K562 (cell line): ENCODE results near the gene ARF1. TPM values are rescaled to one million over a fixed set of nuclear protein-coding genes. Genes with fewer than 3 reads are reported as not detected.
A peak's percentile ranks its signal among the peaks of the same experiment; 100 is the strongest.

Experiments
- CXXC5 ChIP-seq: fragments of 250-450 bp; sonication (Bioruptor Pico); IDR thresholded peaks from 2 replicates; pipeline ENCODE4 v1.8.0; 2022; ENCODE audit warnings: inconsistent platforms, mild to moderate bottlenecking, moderate library complexity
- FOXP1 ChIP-seq: sonication (generic); formaldehyde crosslinking; IDR thresholded peaks from 2 replicates; pipeline ENCODE4 v1.8.0; 2022; ENCODE audit warnings: mild to moderate bottlenecking, missing genetic modification reagents
- MBD1 ChIP-seq: fragments of 250-450 bp; sonication (Bioruptor Pico); IDR thresholded peaks from 2 replicates; pipeline ENCODE4 v1.8.0; 2022; ENCODE audit warnings: inconsistent platforms
- NBN ChIP-seq: fragments of 450-650 bp; IDR thresholded peaks from 2 replicates; pipeline ENCODE4 v1.6.1; 2016; ENCODE audit warnings: low read depth, mild to moderate bottlenecking
- NUFIP1 ChIP-seq: fragments of 450-650 bp; IDR thresholded peaks from 2 replicates; pipeline ENCODE4 v1.6.1; 2018; ENCODE audit not compliant: partially characterized antibody
- SNRNP70 ChIP-seq: fragments of 200-400 bp; formaldehyde crosslinking; optimal IDR thresholded peaks from 2 replicates; pipeline ENCODE3; 2017; ENCODE audit warnings: low read depth, low read length
- UBTF ChIP-seq, 2 experiments: IDR thresholded peaks; 2 replicates each; pipeline ENCODE4 v1.6.1; 2012; ENCODE audit warnings: improper control_type of control experiment in 2 of 2, low read depth in 2 of 2, low read length in 2 of 2, borderline replicate concordance in 1 of 2
- polyA plus RNA-seq, 8 experiments: library from polyadenylated mRNA; depleted of rRNA in 4 of 8; stranded (reverse) in 5 of 8; unstranded in 3 of 8; fragments of >200 nt; fragmentation: Nextera tagmentation in 2 of 8; fragmentation: Illumina TruSeq in 1 of 8; extraction: Ambion mirVana in 2 of 8; extraction: Trizol in 1 of 8; gene quantifications; 2 replicates each; pipeline versions ENCODE4 v1.2.1 to v1.2.3, GENCODE V29; 2011 to 2014; ENCODE audit warnings: inconsistent platforms in 1 of 8, missing spikeins in 1 of 8
- total RNA-seq, 7 experiments: library from RNA; depleted of rRNA in 6 of 7; stranded (reverse); fragments of >200 nt in 6 of 7; fragmentation: Illumina TruSeq in 2 of 7; extraction: Trizol in 2 of 7; gene quantifications; 2 replicates each; pipeline versions ENCODE4 v1.2.1 to v1.2.3, GENCODE V29; 2011 to 2021; ENCODE audit warnings: low replicate concordance in 1 of 7
- TF ChIP-seq, protein P1 (sequence below), 2 experiments: IDR thresholded peaks in 1 of 2; conservative IDR thresholded peaks in 1 of 2; 2 replicates each; pipeline ENCODE4 v1.6.1; 2016; ENCODE audit warnings: low read depth in 2 of 2, mild to moderate bottlenecking in 1 of 2, missing compliant biosample characterization in 1 of 2, missing genetic modification characterization in 1 of 2, moderate library complexity in 1 of 2
- TF ChIP-seq, protein P2 (sequence below): fragments of 250-450 bp; sonication (Bioruptor Pico); IDR thresholded peaks from 2 replicates; pipeline ENCODE4 v1.4.0; 2020
- TF ChIP-seq, protein P3 (sequence below): fragments of 200-800 bp; sonication (Bioruptor generic); IDR thresholded peaks from 2 replicates; pipeline ENCODE4 v1.6.1; 2016; ENCODE audit warnings: missing genetic modification characterization, missing compliant biosample characterization

ARF1 gene
- total and polyA plus RNA-seq, 9 of the 15 experiments (the other 6 are each of a cell fraction or from before 2014, with no cell fraction given): 69.8 to 593 (median 325) TPM

DNA sequence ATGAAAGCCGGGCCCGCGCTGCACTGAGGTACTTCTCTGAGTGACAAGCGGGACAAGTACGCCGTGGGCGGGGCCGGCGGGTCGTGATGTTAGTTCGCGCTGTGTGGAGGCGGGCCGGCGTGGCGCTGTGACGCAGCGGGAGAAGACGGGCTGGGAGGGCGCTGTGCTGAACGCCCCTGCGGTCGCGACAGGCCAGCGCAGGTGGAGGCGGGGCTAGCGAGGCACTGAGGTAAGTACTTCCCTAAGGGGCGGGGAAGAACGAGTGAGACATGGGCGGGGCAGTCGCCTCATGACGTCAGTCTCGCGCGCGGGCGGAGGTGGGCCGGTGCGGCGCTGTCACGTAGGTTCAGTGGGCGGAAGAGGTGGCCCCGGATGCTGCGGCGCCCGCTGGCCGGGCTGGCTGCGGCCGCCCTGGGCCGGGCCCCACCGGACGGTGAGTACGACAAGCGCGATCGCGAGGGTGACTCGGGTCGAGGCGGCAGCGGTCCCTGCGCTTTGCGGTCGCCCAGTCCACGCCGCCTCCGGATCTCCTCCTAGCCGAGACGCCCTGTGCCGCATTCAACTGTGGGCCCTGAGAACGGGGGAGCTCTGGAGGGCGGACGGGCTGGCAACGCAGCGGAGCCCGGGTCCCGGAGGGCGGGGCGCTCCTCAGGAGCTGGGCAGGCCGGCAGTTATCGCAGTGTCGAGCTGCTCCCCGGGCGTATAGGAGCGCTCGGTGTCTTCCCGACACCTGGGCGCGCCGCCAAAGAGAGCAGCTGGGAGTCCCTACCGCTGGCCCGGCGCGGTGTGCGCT is 57.6 kb downstream of the ARF1 start, which contains the start of gene GUK1 (continued):
- TF ChIP-seq NBN (peak; percentile 82), NUFIP1 (peak; percentile 77), MBD1 (CRISPR knock-in tag) (no peak), FOXP1 (CRISPR knock-in tag) (0 out of 2 replicates have a peak, but pooled peaks have one; percentile 63), SNRNP70 (no peak), UBTF (IDR thresholded peaks at IDR 0.05; ENCODE audit: borderline replicate concordance in 1 of 2, low read depth in 2 of 2, low read length in 2 of 2) (peak; percentile 17 to 61; a peak in 2 of 4 replicates), CXXC5 (CRISPR knock-in tag) (peak; percentile 96)
- TF ChIP-seq, protein P1, sequence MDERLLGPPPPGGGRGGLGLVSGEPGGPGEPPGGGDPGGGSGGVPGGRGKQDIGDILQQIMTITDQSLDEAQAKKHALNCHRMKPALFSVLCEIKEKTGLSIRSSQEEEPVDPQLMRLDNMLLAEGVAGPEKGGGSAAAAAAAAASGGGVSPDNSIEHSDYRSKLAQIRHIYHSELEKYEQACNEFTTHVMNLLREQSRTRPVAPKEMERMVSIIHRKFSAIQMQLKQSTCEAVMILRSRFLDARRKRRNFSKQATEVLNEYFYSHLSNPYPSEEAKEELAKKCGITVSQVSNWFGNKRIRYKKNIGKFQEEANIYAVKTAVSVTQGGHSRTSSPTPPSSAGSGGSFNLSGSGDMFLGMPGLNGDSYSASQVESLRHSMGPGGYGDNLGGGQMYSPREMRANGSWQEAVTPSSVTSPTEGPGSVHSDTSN (CRISPR knock-in tag; IDR thresholded peaks at IDR 0.05; ENCODE audit: low read depth): peak; percentile 90
- TF ChIP-seq, protein P1 (tag; conservative IDR thresholded peaks at IDR 0.05; ENCODE audit: low read depth): peak; percentile 95
- TF ChIP-seq, protein P2, sequence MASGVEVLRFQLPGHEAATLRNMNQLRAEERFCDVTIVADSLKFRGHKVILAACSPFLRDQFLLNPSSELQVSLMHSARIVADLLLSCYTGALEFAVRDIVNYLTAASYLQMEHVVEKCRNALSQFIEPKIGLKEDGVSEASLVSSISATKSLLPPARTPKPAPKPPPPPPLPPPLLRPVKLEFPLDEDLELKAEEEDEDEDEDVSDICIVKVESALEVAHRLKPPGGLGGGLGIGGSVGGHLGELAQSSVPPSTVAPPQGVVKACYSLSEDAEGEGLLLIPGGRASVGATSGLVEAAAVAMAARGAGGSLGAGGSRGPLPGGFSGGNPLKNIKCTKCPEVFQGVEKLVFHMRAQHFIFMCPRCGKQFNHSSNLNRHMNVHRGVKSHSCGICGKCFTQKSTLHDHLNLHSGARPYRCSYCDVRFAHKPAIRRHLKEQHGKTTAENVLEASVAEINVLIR (CRISPR knock-in tag): peak; percentile 96
- TF ChIP-seq, protein P3, sequence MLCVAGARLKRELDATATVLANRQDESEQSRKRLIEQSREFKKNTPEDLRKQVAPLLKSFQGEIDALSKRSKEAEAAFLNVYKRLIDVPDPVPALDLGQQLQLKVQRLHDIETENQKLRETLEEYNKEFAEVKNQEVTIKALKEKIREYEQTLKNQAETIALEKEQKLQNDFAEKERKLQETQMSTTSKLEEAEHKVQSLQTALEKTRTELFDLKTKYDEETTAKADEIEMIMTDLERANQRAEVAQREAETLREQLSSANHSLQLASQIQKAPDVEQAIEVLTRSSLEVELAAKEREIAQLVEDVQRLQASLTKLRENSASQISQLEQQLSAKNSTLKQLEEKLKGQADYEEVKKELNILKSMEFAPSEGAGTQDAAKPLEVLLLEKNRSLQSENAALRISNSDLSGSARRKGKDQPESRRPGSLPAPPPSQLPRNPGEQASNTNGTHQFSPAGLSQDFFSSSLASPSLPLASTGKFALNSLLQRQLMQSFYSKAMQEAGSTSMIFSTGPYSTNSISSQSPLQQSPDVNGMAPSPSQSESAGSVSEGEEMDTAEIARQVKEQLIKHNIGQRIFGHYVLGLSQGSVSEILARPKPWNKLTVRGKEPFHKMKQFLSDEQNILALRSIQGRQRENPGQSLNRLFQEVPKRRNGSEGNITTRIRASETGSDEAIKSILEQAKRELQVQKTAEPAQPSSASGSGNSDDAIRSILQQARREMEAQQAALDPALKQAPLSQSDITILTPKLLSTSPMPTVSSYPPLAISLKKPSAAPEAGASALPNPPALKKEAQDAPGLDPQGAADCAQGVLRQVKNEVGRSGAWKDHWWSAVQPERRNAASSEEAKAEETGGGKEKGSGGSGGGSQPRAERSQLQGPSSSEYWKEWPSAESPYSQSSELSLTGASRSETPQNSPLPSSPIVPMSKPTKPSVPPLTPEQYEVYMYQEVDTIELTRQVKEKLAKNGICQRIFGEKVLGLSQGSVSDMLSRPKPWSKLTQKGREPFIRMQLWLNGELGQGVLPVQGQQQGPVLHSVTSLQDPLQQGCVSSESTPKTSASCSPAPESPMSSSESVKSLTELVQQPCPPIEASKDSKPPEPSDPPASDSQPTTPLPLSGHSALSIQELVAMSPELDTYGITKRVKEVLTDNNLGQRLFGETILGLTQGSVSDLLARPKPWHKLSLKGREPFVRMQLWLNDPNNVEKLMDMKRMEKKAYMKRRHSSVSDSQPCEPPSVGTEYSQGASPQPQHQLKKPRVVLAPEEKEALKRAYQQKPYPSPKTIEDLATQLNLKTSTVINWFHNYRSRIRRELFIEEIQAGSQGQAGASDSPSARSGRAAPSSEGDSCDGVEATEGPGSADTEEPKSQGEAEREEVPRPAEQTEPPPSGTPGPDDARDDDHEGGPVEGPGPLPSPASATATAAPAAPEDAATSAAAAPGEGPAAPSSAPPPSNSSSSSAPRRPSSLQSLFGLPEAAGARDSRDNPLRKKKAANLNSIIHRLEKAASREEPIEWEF (CRISPR knock-in tag): no peak
